ENCODE measurements around the gene TRMT61A.

DNA sequence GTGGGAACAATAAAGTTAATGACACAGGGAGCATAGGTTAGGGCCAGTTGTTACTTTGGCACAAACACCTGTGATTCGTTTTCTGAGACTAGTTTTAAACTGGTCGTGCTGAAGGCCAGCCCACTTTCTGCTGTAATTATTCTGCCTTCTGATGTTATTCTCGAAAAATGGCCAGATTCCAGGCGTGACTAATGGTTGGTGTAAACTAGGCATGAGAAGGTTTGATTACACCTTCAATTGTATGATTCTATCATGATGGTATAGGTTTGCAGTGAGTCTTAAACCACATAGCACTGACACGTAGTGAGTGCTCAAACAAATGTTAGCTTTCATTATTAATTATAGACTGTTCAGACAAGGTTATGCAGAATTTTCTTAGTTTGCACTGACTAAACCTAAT, 45.4 kb upstream of the TRMT61A start:
- TF ChIP-seq CTCF (IDR thresholded peaks at IDR 0.05; ENCODE audit: poor library complexity, severe bottlenecking) (no peak), EP300 (conservative IDR thresholded peaks at IDR 0.05; ENCODE audit: poor library complexity, severe bottlenecking) (no peak), POLR2AphosphoS5 (IDR thresholded peaks at IDR 0.05) (no peak), EZH2 (IDR thresholded peaks at IDR 0.05; ENCODE audit: borderline replicate concordance, insufficient read depth, low read length, poor library complexity, severe bottlenecking) (no peak), RAD21 (conservative IDR thresholded peaks at IDR 0.05) (no peak), TAF1 (IDR thresholded peaks at IDR 0.05; ENCODE audit: low read depth) (no peak)

Data from neural cell (in vitro differentiated cells).